KOPT-K1 (cell line): ENCODE results near the gene PUS1.
"Not testable (repeated sequence)": the region's sequence is repeated elsewhere in the genome, so short reads cannot be mapped to it uniquely, and the experiment has no call there.

ENCODE experiments used
- H3K27ac ChIP-seq: fragments of 200-600 bp; sonication (generic); 2 replicates; pipeline ENCODE4 v1.5.1; 2016; ENCODE audit warnings: antibody characterized with exemption, mild to moderate bottlenecking, low read depth, low read length; ENCODE audit not compliant: poor library complexity, severe bottlenecking
- H3K36me3 ChIP-seq: fragments of 200-600 bp; sonication (generic); 2 replicates; pipeline ENCODE4 v1.5.1; 2017; ENCODE audit warnings: antibody characterized with exemption, mild to moderate bottlenecking, low read length, moderate library complexity; ENCODE audit not compliant: insufficient read depth
- H3K9me3 ChIP-seq: fragments of 200-600 bp; sonication (generic); 2 replicates; pipeline ENCODE4 v1.5.1; 2017; ENCODE audit warnings: antibody characterized with exemption, low read length, mild to moderate bottlenecking; ENCODE audit not compliant: insufficient read depth, poor library complexity, severe bottlenecking

Gene PUS1

GRCh38 chr12:131982041-131982440 is 53.0 kb downstream of the PUS1 start:
- Histone ChIP-seq H3K27ac (no peak overlapping the region), H3K9me3 (no peaks in the 10 kb centered on the region), H3K36me3 (peaks cover 89% of the 10 kb centered on the region)

GRCh38 chr12:131983026-131983425 is 54.0 kb downstream of the PUS1 start:
- Histone ChIP-seq H3K36me3 (peaks cover 93% of the 10 kb centered on the region), H3K27ac (no peak overlapping the region), H3K9me3 (no peaks in the 10 kb centered on the region)

- Histone ChIP-seq H3K27ac (no peak overlapping the region), H3K9me3 (no peaks in the 10 kb centered on the region), H3K36me3 (peaks cover 94% of the 10 kb centered on the region)
These were observed 54.5 kb downstream of the PUS1 start for GRCh38 chr12:131983554-131983953.

- no peaks in the 10 kb centered on the region for H3K9me3 ChIP-seq
- H3K36me3 ChIP-seq = peaks cover 100% of the 10 kb centered on the region
- no peak overlapping the region for H3K27ac ChIP-seq
These were observed 55.3 kb downstream of the PUS1 start for GRCh38 chr12:131984334-131984733.

GRCh38 chr12:131985510-131985875 is 56.4 kb downstream of the PUS1 start:
- H3K27ac ChIP-seq, H3K9me3 ChIP-seq: not testable (repeated sequence)
- H3K36me3 ChIP-seq = peaks cover 100% of the 10 kb centered on the region

- H3K9me3 ChIP-seq = no peaks in the 10 kb centered on the region
- H3K36me3 ChIP-seq = peaks cover 100% of the 10 kb centered on the region
- no peak overlapping the region for H3K27ac ChIP-seq
These were observed 57.3 kb downstream of the PUS1 start for GRCh38 chr12:131986361-131986760.

- Histone ChIP-seq H3K27ac (no peak overlapping the region), H3K9me3 (no peaks in the 10 kb centered on the region), H3K36me3 (peaks cover 100% of the 10 kb centered on the region)
These were observed 57.8 kb downstream of the PUS1 start for GRCh38 chr12:131986910-131987309.

GRCh38 chr12:131987552-131987951 is 58.5 kb downstream of the PUS1 start:
- H3K27ac ChIP-seq = no peak overlapping the region

GRCh38 chr12:131988054-131988796 is 59.1 kb downstream of the PUS1 start:
- Histone ChIP-seq H3K27ac (no peak overlapping the region), H3K36me3 (peaks cover 100% of the 10 kb centered on the region)

More at GRCh38 chr12:131987552-131987951, 58.5 kb downstream of the PUS1 start:
- peaks cover 100% of the 10 kb centered on the region for H3K36me3 ChIP-seq
- H3K9me3 ChIP-seq = no peaks in the 10 kb centered on the region

GRCh38 chr12:131989021-131989420 is 59.9 kb downstream of the PUS1 start:
- Histone ChIP-seq H3K36me3 (peaks cover 100% of the 10 kb centered on the region), H3K27ac (no peak overlapping the region), H3K9me3 (no peaks in the 10 kb centered on the region)

More at GRCh38 chr12:131988054-131988796, 59.1 kb downstream of the PUS1 start:
- no peaks in the 10 kb centered on the region for H3K9me3 ChIP-seq

- peaks cover 100% of the 10 kb centered on the region for H3K36me3 ChIP-seq
- H3K27ac ChIP-seq = no peak overlapping the region
- no peaks in the 10 kb centered on the region for H3K9me3 ChIP-seq
These were observed 61.2 kb downstream of the PUS1 start for GRCh38 chr12:131990066-131990979.

- peaks cover 100% of the 10 kb centered on the region for H3K36me3 ChIP-seq
- no peaks in the 10 kb centered on the region for H3K9me3 ChIP-seq
- no peak overlapping the region for H3K27ac ChIP-seq
These were observed 61.9 kb downstream of the PUS1 start for GRCh38 chr12:131990980-131991305.

GRCh38 chr12:131991816-131992430 is 62.8 kb downstream of the PUS1 start:
- H3K9me3 ChIP-seq = no peaks in the 10 kb centered on the region
- H3K27ac ChIP-seq = no peak overlapping the region
- peaks cover 100% of the 10 kb centered on the region for H3K36me3 ChIP-seq

- Histone ChIP-seq H3K27ac (no peak overlapping the region), H3K9me3 (no peaks in the 10 kb centered on the region), H3K36me3 (peaks cover 87% of the 10 kb centered on the region)
These were observed 65.5 kb downstream of the PUS1 start for GRCh38 chr12:131994589-131994988.
